Body of pancreas (tissue), 4 donors: ENCODE measurements around the gene ACTA2.

Source experiments
- CTCF ChIP-seq, 7 experiments: fragments of 450-650 bp in 4 of 7; fragments of 200-600 bp in 3 of 7; sonication (generic) in 3 of 7; IDR thresholded peaks; one replicate each; pipeline ENCODE4 v1.5.1; 2016 to 2019; ENCODE audit warnings: antibody characterized with exemption in 7 of 7
- POLR2A ChIP-seq, 3 donors: fragments of 450-650 bp; IDR thresholded peaks; one replicate each; pipeline ENCODE4 v1.6.1; 2016; ENCODE audit warnings: antibody characterized with exemption in 3 of 3, mild to moderate bottlenecking in 2 of 3

- TF ChIP-seq CTCF (IDR thresholded peaks at IDR 0.05): peak; percentile 70 to 92 (median 89)
- TF ChIP-seq POLR2A (IDR thresholded peaks at IDR 0.05): no peak
Measured at GRCh38 chr10:88932539-88933256, 19.9 kb downstream of the ACTA2 start.
